HepG2 (cell line): ENCODE results near the gene ESRP2. TPM values are rescaled to one million over a fixed set of nuclear protein-coding genes. Genes with fewer than 3 reads are reported as not detected.

ENCODE experiments used
- ATAC-seq: fragments of 200-7000 bp; cut with Tn5 transposase; 3 replicates; pipeline ENCODE4 v1.9.1; 2020; ENCODE audit warnings: mild to moderate bottlenecking, moderate library complexity
- BruUV-seq: library from RNA; stranded (reverse); fragments of 400-500 nt; replicated peaks from 2 replicates; lab custom pipeline; 2021; lab: Mats Ljungman, UMichigan
- CTCF ChIA-PET: fragments of 300-600 bp; formaldehyde crosslinking; extraction: SDS; loops from one replicate; lab custom pipeline; 2021; ENCODE audit warnings: low total read pairs, inconsistent platforms, low intra/inter-chr PET ratio; lab: Yijun Ruan, JAX
- POLR2A ChIA-PET: fragments of 350-600 bp; sonication (Branson Sonifier 250); formaldehyde crosslinking; loops from one replicate; lab custom pipeline; 2020; ENCODE audit warnings: antibody characterized with exemption, inconsistent platforms; lab: Yijun Ruan, JAX
- DNase-seq: peaks from one replicate; pipeline ENCODE4 v3.0.0-alpha.2; 2015; ENCODE audit warnings: low spot score
- FAIRE-seq: peaks from 3 replicates; lab custom pipeline; 2011; peaks lifted over from hg19 to GRCh38; lab: Jason Lieb, UNC
- H2AFZ ChIP-seq: one replicate; pipeline ENCODE4 v1.6.1; 2011; ENCODE audit warnings: low read length, inconsistent platforms
- H3K27ac ChIP-seq: fragments of 300-600 bp; 3 replicates; pipeline ENCODE4 v1.8.0; 2011; ENCODE audit warnings: mixed run types, mild to moderate bottlenecking, mixed read lengths, low read length, inconsistent platforms; ENCODE audit not compliant: insufficient read depth; ENCODE audit errors: extremely low read length
- H3K27me3 ChIP-seq, 2 experiments: fragments of 200-600 bp in 1 of 2; 2 replicates in 1 of 2; 3 replicates in 1 of 2; pipeline versions ENCODE4 v1.6.0 to v1.8.0; 2011; ENCODE audit warnings: low read length in 2 of 2, mild to moderate bottlenecking in 2 of 2, moderate library complexity in 2 of 2, inconsistent platforms in 1 of 2; ENCODE audit not compliant: insufficient read depth in 2 of 2, control insufficient read depth in 1 of 2
- H3K36me3 ChIP-seq, 2 experiments: fragments of 200-600 bp in 1 of 2; replicated peaks in 1 of 2; 2 replicates in 1 of 2; 3 replicates in 1 of 2; pipeline versions ENCODE4 v1.5.1 to v1.8.0; 2011; ENCODE audit warnings: low read length in 2 of 2, inconsistent platforms in 1 of 2; ENCODE audit not compliant: insufficient read depth in 2 of 2, control insufficient read depth in 1 of 2
- H3K4me1 ChIP-seq: 2 replicates; pipeline ENCODE4 v1.5.1; 2012; ENCODE audit warnings: low read length, inconsistent platforms; ENCODE audit not compliant: insufficient read depth
- H3K4me2 ChIP-seq: 2 replicates; pipeline ENCODE4 v1.6.0; 2011; ENCODE audit warnings: low read depth, low read length, inconsistent platforms
- H3K4me3 ChIP-seq, 3 experiments: fragments of 200-600 bp in 1 of 3; sonication (generic), shearing (Covaris generic) in 1 of 3; replicated peaks in 1 of 3; 2 replicates each; pipeline ENCODE4 v1.5.1; 2011 to 2016; ENCODE audit warnings: low read length in 3 of 3, inconsistent platforms in 2 of 3, low read depth in 2 of 3, mild to moderate bottlenecking in 2 of 3, control low read depth in 1 of 3, mixed read lengths in 1 of 3; ENCODE audit not compliant: insufficient read depth in 1 of 3
- H3K79me2 ChIP-seq: one replicate; pipeline ENCODE4 v1.6.1; 2011; ENCODE audit warnings: low read length, inconsistent platforms; ENCODE audit not compliant: insufficient read depth
- H3K9ac ChIP-seq: 2 replicates; pipeline ENCODE4 v1.6.0; 2011; ENCODE audit warnings: mild to moderate bottlenecking, low read depth, low read length, inconsistent platforms; ENCODE audit not compliant: insufficient read depth
- H3K9me3 ChIP-seq: 2 replicates; pipeline ENCODE4 v1.5.1; 2012; ENCODE audit warnings: mild to moderate bottlenecking, low read length
- H4K20me1 ChIP-seq: 2 replicates; pipeline ENCODE4 v1.6.0; 2011; ENCODE audit warnings: inconsistent platforms, mild to moderate bottlenecking, low read length, moderate library complexity; ENCODE audit not compliant: insufficient read depth
- ESRRA ChIP-seq: sonication (generic); formaldehyde crosslinking; IDR thresholded peaks from 2 replicates; pipeline ENCODE4 v1.5.1; 2020; ENCODE audit warnings: mild to moderate bottlenecking, low read depth, missing genetic modification reagents
- ETS1 ChIP-seq: sonication (generic); formaldehyde crosslinking; IDR thresholded peaks from 2 replicates; pipeline ENCODE4 v1.4.0; 2020; ENCODE audit warnings: missing genetic modification reagents
- FOXJ3 ChIP-seq: sonication (generic); formaldehyde crosslinking; IDR thresholded peaks from 2 replicates; pipeline ENCODE4 v1.4.0; 2020; ENCODE audit warnings: missing genetic modification reagents, mild to moderate bottlenecking, borderline replicate concordance
- FOXO4 ChIP-seq: sonication (generic); formaldehyde crosslinking; conservative IDR thresholded peaks from 2 replicates; pipeline ENCODE4 v1.8.1; 2023; ENCODE audit warnings: missing genetic modification reagents
- GABPB1 ChIP-seq: IDR thresholded peaks from 2 replicates; pipeline ENCODE4 v1.6.1; 2016; ENCODE audit warnings: mild to moderate bottlenecking, missing genetic modification reagents, moderate library complexity, missing compliant biosample characterization
- HNF4A ChIP-seq: sonication (generic); formaldehyde crosslinking; IDR thresholded peaks from 2 replicates; pipeline ENCODE4 v1.4.0; 2020; ENCODE audit warnings: missing genetic modification reagents
- HOXA3 ChIP-seq: sonication (generic); formaldehyde crosslinking; IDR thresholded peaks from 2 replicates; pipeline ENCODE4 v1.5.0; 2020; ENCODE audit warnings: missing genetic modification reagents
- ISX ChIP-seq: sonication (generic); formaldehyde crosslinking; conservative IDR thresholded peaks from 2 replicates; pipeline ENCODE4 v1.5.0; 2020; ENCODE audit warnings: missing genetic modification reagents
- KDM1A ChIP-seq: IDR thresholded peaks from 2 replicates; pipeline ENCODE4 v1.6.1; 2016; ENCODE audit warnings: missing compliant biosample characterization
- NKX3-1 ChIP-seq: sonication (generic); formaldehyde crosslinking; IDR thresholded peaks from 2 replicates; pipeline ENCODE4 v1.5.0; 2020; ENCODE audit warnings: missing genetic modification reagents
- NR0B2 ChIP-seq: sonication (generic); formaldehyde crosslinking; IDR thresholded peaks from 2 replicates; pipeline ENCODE4 v1.4.0; 2020; ENCODE audit warnings: mild to moderate bottlenecking, missing genetic modification reagents
- POLR2AphosphoS5 ChIP-seq: IDR thresholded peaks from 2 replicates; pipeline ENCODE4 v1.6.1; 2012; ENCODE audit warnings: low read depth, low read length
- RBM22 ChIP-seq: fragments of 200-400 bp; formaldehyde crosslinking; optimal IDR thresholded peaks from 2 replicates; pipeline ENCODE3; 2017; ENCODE audit warnings: mild to moderate bottlenecking, low read length, moderate library complexity
- THAP8 ChIP-seq: sonication (generic); formaldehyde crosslinking; IDR thresholded peaks from 2 replicates; pipeline ENCODE4 v1.5.1; 2020; ENCODE audit warnings: missing genetic modification reagents, mild to moderate bottlenecking, borderline replicate concordance
- TOPORS ChIP-seq: sonication (generic); formaldehyde crosslinking; IDR thresholded peaks from 2 replicates; pipeline ENCODE4 v1.8.0; 2023; ENCODE audit warnings: mild to moderate bottlenecking, missing genetic modification reagents
- ZNF12 ChIP-seq: sonication (generic); formaldehyde crosslinking; IDR thresholded peaks from 2 replicates; pipeline ENCODE4 v1.5.0; 2020; ENCODE audit warnings: missing genetic modification reagents
- ZNF605 ChIP-seq: sonication (generic); formaldehyde crosslinking; IDR thresholded peaks from 2 replicates; pipeline ENCODE4 v1.8.0; 2022; ENCODE audit warnings: mild to moderate bottlenecking, missing genetic modification reagents
- ZNF768 ChIP-seq: sonication (generic); formaldehyde crosslinking; IDR thresholded peaks from 2 replicates; pipeline ENCODE4 v1.4.0; 2020; ENCODE audit warnings: missing genetic modification reagents
- WGBS: methylation state at CpG from one replicate; pipeline ENCODE4 v1.1.6; 2017; ENCODE audit warnings: low lambda C conversion rate; 5-methylcytosine and 5-hydroxymethylcytosine counted together
- in situ Hi-C: cut with HindIII; loops from 2 replicates; pipeline ENCODE4 v1.10.0; 2017; ENCODE audit warnings: low pct_unique_long_range_greater_than_20kb; ENCODE audit not compliant: extremely low pct_ligation_motif_present
- intact Hi-C: fragments of 100-400 bp; cut with micrococcal nuclease; formaldehyde crosslinking; loops from one replicate; pipeline ENCODE4 v1.10.0; 2022; ENCODE audit not compliant: unreplicated experiment
- polyA plus RNA-seq, 8 experiments: library from polyadenylated mRNA; depleted of rRNA in 3 of 8; stranded (reverse) in 7 of 8; unstranded in 1 of 8; fragments of >200 nt; fragmentation: Illumina TruSeq in 4 of 8; extraction: Trizol in 4 of 8; gene quantifications; 2 replicates each; pipeline versions ENCODE4 v1.2.1 to v1.2.3, GENCODE V29; 2011 to 2016; ENCODE audit warnings: low read depth in 4 of 8, missing spikeins in 1 of 8, mixed read lengths in 1 of 8; ENCODE audit not compliant: insufficient read depth in 1 of 8
- total RNA-seq, 5 experiments: library from RNA; depleted of rRNA; stranded (reverse); fragments of >200 nt; fragmentation: Illumina TruSeq; extraction: Trizol; gene quantifications; 2 replicates each; pipeline ENCODE4 v1.2.3, GENCODE V29; 2016; ENCODE audit warnings: low read depth in 1 of 5

Gene ESRP2
- total and polyA plus RNA-seq, 2 of the 13 experiments (the other 11 are each of a cell fraction or from before 2014, with no cell fraction given) = 21.1 to 32.4 TPM

- TF ChIP-seq ZNF605 (CRISPR knock-in tag) (0 out of 2 replicates have a peak, but pooled peaks have one; percentile 26), POLR2AphosphoS5 (peak; percentile 14; the same call in 1 of the 2 replicates), HNF4A (CRISPR knock-in tag) (peak; percentile 53), ZNF768 (CRISPR knock-in tag) (no peak), ZNF12 (CRISPR knock-in tag) (peak; percentile 84), ESRRA (CRISPR knock-in tag) (no peak), TOPORS (CRISPR knock-in tag) (0 out of 2 replicates have a peak, but pooled peaks have one; percentile 5), ETS1 (CRISPR knock-in tag) (no peak), GABPB1 (CRISPR knock-in tag) (no peak), HOXA3 (peak; percentile 50; the same call in 1 of the 2 replicates), NKX3-1 (CRISPR knock-in tag) (no peak)
Observed at GRCh38 chr16:68227183-68227793, 8.6 kb downstream of the ESRP2 start (continued).

GRCh38 chr16:68226116-68226515, 9.8 kb downstream of the ESRP2 start:
- FAIRE-seq = no peak
- in situ Hi-C loops (no loop called here), intact Hi-C loops (loop anchor here (5.0 kb wide), 1 partner anchor 34 kb away; no protein-coding TSS in a partner anchor)
- ChIA-PET POLR2A (interaction anchor here (1.1 to 3.1 kb wide), 2 partner anchors 11 to 32 kb away, joined by 3 to 24 read pairs; partner anchors contain the start of gene ESRP2), CTCF (no interaction called here)
- peaks cover 25 to 75% of the 10 kb centered on the region in 2 experiments for H3K36me3 ChIP-seq
- H3K4me2 ChIP-seq = no peak overlapping the region
- H3K9ac ChIP-seq = no peak overlapping the region
- H3K9me3 ChIP-seq = no peaks in the 10 kb centered on the region
- no TSS peak for BruUV-seq
- no peaks in the 10 kb centered on the region for H3K79me2 ChIP-seq
- H2AFZ ChIP-seq = no peak overlapping the region
- H3K4me1 ChIP-seq = peaks cover 25% of the 10 kb centered on the region
- H3K27ac ChIP-seq = peak overlapping the region; percentile 7
- ATAC-seq = no peak
- WGBS = 99% methylated on average over 4 of the region's 4 CpGs
- no peak for DNase-seq
- H4K20me1 ChIP-seq = peaks cover 18% of the 10 kb centered on the region
- TF ChIP-seq THAP8 (CRISPR knock-in tag) = no peak
- TF ChIP-seq POLR2AphosphoS5 = 0 out of 2 replicates have a peak, but pooled peaks have one; percentile 20
- no peak for TF ChIP-seq ISX (CRISPR knock-in tag)
- no peak for TF ChIP-seq FOXO4 (CRISPR knock-in tag)
- peak; percentile 54 for TF ChIP-seq RBM22
- TF ChIP-seq FOXJ3 (CRISPR knock-in tag) = no peak
- no peak for TF ChIP-seq KDM1A
- 0 out of 2 replicates have a peak, but pooled peaks have one; percentile 29 for TF ChIP-seq NR0B2 (CRISPR knock-in tag)
- H3K27me3 ChIP-seq = no peaks in the 10 kb centered on the region
- H3K4me3 ChIP-seq = no peak overlapping the region
